Tracheal epithelial cell (primary cell): ENCODE measurements around the gene PAX4. TPM values are rescaled to one million over a fixed set of nuclear protein-coding genes. Genes with fewer than 3 reads are reported as not detected.

Source experiments
- total RNA-seq: library from RNA; depleted of rRNA; stranded (reverse); fragments of >200 nt; gene quantifications from 2 replicates; pipeline ENCODE4 v1.2.1, GENCODE V29; 2014

Gene PAX4, protein sequence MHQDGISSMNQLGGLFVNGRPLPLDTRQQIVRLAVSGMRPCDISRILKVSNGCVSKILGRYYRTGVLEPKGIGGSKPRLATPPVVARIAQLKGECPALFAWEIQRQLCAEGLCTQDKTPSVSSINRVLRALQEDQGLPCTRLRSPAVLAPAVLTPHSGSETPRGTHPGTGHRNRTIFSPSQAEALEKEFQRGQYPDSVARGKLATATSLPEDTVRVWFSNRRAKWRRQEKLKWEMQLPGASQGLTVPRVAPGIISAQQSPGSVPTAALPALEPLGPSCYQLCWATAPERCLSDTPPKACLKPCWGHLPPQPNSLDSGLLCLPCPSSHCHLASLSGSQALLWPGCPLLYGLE
- total RNA-seq, result not detected in 2 replicates

DNA sequence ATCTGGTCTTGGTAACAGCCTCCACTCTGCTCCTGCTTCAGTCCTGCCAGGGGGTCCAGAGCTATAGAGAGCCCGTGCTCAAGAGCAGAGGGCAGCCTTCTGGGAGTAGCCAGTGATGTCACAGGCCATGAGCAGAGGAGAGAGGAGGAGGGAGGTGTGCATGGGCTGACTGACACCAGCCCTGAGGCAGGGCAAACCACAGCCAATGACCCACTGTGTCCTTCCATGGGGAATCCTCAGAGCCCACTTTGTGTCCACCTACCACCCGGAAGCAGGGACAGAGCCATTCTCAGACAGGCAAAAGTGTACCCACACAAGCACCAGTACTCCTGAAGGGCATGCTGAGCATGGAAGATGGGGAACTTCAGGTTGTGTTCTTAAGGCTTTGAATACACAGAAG, at the start of gene PAX4:
Gene PAX4, minus strand, starts transcription at position 101 of the 400 bp plus-strand sequence. CDS start 2,214 bp downstream, outside the sequence.

DNA sequence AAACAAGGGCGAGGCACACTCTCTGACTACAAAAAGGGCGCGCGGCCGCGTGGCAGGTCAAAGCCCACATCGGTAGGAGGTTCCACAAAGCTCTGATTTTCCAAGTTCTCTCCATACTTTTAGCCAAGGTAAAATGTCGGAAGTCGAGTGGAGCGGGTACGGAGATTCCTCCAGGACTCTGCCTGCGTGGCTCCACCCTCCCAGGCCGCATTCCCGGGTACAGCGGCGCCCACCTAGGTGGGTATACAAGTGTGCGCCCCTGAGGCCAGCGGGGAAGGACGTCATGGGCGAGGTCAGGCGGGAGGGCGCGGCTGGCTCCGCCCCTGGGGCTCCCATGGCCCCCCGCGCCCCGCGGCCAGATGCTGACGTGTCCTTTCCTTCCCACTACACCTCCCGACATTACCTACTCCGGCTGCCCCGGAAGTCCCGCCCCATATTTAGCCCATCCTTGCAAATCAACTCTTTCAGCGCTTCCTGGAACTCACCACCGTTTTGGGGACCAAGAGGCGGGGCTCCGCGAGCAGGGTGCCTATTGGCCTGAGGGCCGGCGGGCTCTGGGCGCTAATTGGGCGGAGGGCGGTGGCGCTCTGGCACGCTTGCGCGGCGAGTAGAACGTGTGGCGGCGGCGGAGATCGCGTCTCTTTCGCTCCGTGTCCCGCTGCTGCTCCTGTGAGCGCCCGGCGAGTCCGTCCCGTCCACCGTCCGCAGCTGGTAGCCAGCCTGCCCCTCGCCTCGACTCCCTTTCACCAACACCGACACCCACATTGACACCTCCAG, 33.8 kb upstream of the PAX4 start, which contains the start of gene SND1:
Gene SND1, plus strand, starts transcription at position 639 of the 777 bp plus-strand sequence. CDS start 180 bp downstream, outside the sequence.

DNA sequence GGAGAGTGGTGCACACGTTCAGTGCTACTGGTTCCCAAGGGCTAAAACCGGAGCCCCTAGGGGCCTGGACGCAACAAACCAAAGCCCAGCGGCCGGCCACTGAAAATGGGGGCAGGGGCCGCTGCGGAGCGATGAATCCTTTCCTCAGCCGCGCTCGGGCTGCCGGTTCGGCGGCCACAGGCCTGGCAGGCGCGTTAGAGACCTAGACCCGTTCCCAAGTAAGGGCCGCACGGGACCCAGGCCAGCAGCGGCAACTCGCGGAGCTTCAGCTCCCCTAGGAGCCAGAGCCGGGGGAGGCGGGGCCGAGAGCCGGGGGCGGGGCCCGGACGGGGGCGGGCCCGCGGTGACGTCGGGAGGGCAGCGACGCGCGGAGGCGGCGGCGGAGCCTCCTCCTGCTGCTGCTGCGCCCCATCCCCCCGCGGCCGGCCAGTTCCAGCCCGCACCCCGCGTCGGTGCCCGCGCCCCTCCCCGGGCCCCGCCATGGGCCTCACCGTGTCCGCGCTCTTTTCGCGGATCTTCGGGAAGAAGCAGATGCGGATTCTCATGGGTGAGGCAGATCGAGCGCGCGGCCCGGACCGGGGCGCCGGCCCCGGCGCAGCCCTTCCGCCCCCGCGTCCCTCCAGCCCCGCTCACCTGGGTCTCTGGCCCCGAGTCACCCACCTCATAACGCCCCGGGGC, 29.8 kb downstream of the PAX4 start, which contains the start of gene ARF5:
Gene ARF5, plus strand, starts transcription at position 393 of the 678 bp plus-strand sequence. Its CDS starts 88 bp downstream, at position 481.

DNA sequence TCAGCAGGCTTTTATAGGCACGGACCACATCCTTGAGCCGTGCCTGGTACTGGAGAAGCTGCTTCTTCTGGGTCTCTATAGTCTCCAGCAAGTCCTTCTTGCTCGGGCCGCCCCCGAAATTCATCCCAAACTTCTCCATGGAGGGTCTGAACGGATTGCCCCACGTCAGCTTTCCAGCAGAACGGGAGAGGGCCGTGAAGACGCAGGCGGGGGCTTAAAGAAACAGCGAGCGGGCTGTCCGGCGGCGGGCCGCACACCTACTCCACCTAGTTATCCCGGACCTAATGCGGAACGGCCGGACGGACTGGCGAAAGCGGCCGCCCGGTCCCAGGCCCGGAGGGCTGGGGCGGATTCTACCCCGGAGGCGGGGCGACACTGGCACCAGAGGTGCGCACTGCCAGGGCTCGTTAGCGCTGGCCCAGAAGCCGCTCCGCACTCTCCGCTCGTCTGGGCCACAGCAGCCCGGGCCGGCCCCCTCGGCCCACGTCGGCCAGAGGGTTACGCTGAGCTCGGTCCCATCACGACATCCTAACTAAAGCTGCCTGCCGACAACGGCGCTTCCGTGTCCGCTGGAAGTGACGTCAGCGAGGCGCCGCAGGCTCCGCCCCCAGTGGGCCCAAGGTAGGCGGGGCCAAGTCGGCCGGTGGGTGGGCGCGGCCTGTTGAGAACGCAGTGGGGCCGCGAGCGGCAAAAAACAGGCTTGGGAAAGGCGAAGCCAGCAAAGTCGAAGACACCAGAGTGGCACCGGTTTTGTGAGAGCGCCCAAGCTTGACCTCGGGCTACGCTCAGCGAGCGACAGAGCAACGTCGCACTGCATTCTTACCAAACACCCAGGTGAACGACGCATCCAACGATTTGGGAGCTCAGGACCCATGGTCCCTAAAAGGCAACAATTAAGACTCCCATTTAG, 32.6 kb downstream of the PAX4 start, which contains the start of gene GCC1:
Gene GCC1, minus strand, starts transcription at position 553 of the 910 bp plus-strand sequence. Its CDS starts 414 bp downstream, at position 139.

Other genes starting within 250 kb of the PAX4 start
- gene ZNF800, start 225.4 kb downstream of the PAX4 start, total RNA-seq, result 10.8 and 16.8 TPM in 2 replicates
- 30.6 and 37.5 TPM in 2 replicates for gene GCC1, start 32.5 kb downstream of the PAX4 start, total RNA-seq
- 179 and 210 TPM in 2 replicates for gene ARF5, start 29.7 kb downstream of the PAX4 start, total RNA-seq
- gene FSCN3, start 24.4 kb downstream of the PAX4 start, total RNA-seq, result 1.7 and 3.8 TPM in 2 replicates
- gene SND1, start 34.1 kb upstream of the PAX4 start, total RNA-seq, result 197 and 209 TPM in 2 replicates